SK-N-SH treated with all-trans-retinoic acid at 6 μM for 48 hours (cell line): ENCODE data around the gene BACH2.

Experiments
- ARNTL ChIP-seq: fragments of 450-650 bp; formaldehyde crosslinking; IDR thresholded peaks from 2 replicates; pipeline ENCODE4 v1.5.0; 2020; ENCODE audit warnings: low read depth, mild to moderate bottlenecking, moderate library complexity, borderline replicate concordance
- BACH2 ChIP-seq: fragments of 250-450 bp; sonication (Bioruptor Pico); IDR thresholded peaks from 2 replicates; pipeline ENCODE4 v1.9.0; 2021; ENCODE audit warnings: mild to moderate bottlenecking, borderline replicate concordance
- CSDC2 ChIP-seq: fragments of 250-450 bp; sonication (Bioruptor Pico); IDR thresholded peaks from 2 replicates; pipeline ENCODE4 v1.5.0; 2020; ENCODE audit warnings: mild to moderate bottlenecking, moderate library complexity
- ESRRG ChIP-seq: fragments of 250-450 bp; sonication (Bioruptor Pico); IDR thresholded peaks from 2 replicates; pipeline ENCODE4 v1.6.1; 2021; ENCODE audit warnings: mild to moderate bottlenecking
- ISL1 ChIP-seq: fragments of 250-450 bp; sonication (Bioruptor Pico); IDR thresholded peaks from 2 replicates; pipeline ENCODE4 v2.1.2; 2022; ENCODE audit warnings: mild to moderate bottlenecking, moderate library complexity
- OSR1 ChIP-seq: fragments of 250-450 bp; sonication (Bioruptor Pico); IDR thresholded peaks from 2 replicates; pipeline ENCODE4 v1.8.0; 2022; ENCODE audit warnings: moderate library complexity, mild to moderate bottlenecking, inconsistent platforms
- RARB ChIP-seq: fragments of 250-450 bp; sonication (Bioruptor Pico); IDR thresholded peaks from 2 replicates; pipeline ENCODE4 v1.8.0; 2021; ENCODE audit warnings: mild to moderate bottlenecking, moderate library complexity
- SNAI2 ChIP-seq: fragments of 250-450 bp; sonication (Bioruptor Pico); IDR thresholded peaks from 2 replicates; pipeline ENCODE4 v1.5.0; 2020; ENCODE audit warnings: mild to moderate bottlenecking, moderate library complexity
- TOX ChIP-seq: fragments of 250-450 bp; sonication (Bioruptor Pico); IDR thresholded peaks from 2 replicates; pipeline ENCODE4 v1.8.0; 2021; ENCODE audit warnings: mild to moderate bottlenecking, moderate library complexity, borderline replicate concordance
- ZC3H10 ChIP-seq: fragments of 250-450 bp; sonication (Bioruptor Pico); IDR thresholded peaks from 2 replicates; pipeline ENCODE4 v1.5.1; 2021; ENCODE audit warnings: mild to moderate bottlenecking, moderate library complexity
- ZFP3 ChIP-seq: fragments of 250-450 bp; sonication (Bioruptor Pico); IDR thresholded peaks from 2 replicates; pipeline ENCODE4 v1.5.0; 2020; ENCODE audit warnings: mild to moderate bottlenecking, moderate library complexity
- TF ChIP-seq, protein P1 (sequence below): fragments of 250-450 bp; sonication (Bioruptor Pico); IDR thresholded peaks from 2 replicates; pipeline ENCODE4 v1.8.0; 2020; ENCODE audit warnings: mild to moderate bottlenecking, moderate library complexity, borderline replicate concordance
- TF ChIP-seq, protein P2 (sequence below): fragments of 250-450 bp; sonication (Bioruptor Pico); IDR thresholded peaks from 2 replicates; pipeline ENCODE4 v1.8.0; 2021; ENCODE audit warnings: low read depth, mild to moderate bottlenecking, moderate library complexity, borderline replicate concordance

DNA sequence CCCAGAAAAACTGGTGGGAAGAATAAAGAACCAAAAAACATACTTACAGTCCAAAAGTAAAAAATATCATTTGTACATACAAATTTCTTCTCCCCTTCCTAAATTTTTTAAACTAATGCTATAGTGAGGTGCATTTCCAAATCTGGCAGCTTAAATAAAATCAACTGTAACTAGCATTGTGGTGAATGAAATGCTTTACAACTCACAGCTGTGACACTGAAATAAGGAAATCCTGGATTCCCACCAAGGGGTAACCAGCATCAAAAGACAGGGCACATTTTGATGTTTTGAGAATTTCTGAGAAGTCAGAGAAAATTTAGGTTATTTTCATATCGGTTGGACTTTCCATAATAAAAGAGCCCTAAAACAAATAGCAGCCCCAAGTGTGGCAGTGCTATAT lies 27.3 kb downstream of the BACH2 start:
- TF ChIP-seq, protein P1, sequence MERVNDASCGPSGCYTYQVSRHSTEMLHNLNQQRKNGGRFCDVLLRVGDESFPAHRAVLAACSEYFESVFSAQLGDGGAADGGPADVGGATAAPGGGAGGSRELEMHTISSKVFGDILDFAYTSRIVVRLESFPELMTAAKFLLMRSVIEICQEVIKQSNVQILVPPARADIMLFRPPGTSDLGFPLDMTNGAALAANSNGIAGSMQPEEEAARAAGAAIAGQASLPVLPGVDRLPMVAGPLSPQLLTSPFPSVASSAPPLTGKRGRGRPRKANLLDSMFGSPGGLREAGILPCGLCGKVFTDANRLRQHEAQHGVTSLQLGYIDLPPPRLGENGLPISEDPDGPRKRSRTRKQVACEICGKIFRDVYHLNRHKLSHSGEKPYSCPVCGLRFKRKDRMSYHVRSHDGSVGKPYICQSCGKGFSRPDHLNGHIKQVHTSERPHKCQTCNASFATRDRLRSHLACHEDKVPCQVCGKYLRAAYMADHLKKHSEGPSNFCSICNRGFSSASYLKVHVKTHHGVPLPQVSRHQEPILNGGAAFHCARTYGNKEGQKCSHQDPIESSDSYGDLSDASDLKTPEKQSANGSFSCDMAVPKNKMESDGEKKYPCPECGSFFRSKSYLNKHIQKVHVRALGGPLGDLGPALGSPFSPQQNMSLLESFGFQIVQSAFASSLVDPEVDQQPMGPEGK (CRISPR knock-in tag): no peak
- TF ChIP-seq ZFP3 (CRISPR knock-in tag) (no peak), ZC3H10 (no peak), RARB (CRISPR knock-in tag) (no peak), TOX (CRISPR knock-in tag) (no peak), ESRRG (CRISPR knock-in tag) (no peak), BACH2 (no peak), SNAI2 (CRISPR knock-in tag) (no peak), CSDC2 (CRISPR knock-in tag) (no peak), ARNTL (CRISPR knock-in tag) (no peak), ISL1 (CRISPR knock-in tag) (no peak), OSR1 (CRISPR knock-in tag) (no peak)
- TF ChIP-seq, protein P2, sequence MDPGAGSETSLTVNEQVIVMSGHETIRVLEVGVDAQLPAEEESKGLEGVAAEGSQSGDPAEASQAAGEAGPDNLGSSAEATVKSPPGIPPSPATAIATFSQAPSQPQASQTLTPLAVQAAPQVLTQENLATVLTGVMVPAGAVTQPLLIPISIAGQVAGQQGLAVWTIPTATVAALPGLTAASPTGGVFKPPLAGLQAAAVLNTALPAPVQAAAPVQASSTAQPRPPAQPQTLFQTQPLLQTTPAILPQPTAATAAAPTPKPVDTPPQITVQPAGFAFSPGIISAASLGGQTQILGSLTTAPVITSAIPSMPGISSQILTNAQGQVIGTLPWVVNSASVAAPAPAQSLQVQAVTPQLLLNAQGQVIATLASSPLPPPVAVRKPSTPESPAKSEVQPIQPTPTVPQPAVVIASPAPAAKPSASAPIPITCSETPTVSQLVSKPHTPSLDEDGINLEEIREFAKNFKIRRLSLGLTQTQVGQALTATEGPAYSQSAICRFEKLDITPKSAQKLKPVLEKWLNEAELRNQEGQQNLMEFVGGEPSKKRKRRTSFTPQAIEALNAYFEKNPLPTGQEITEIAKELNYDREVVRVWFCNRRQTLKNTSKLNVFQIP: no peak
